GOT3 (cell line): ENCODE measurements around the gene ZNF710.

Source experiments
- DNase-seq: peaks from one replicate; lab custom pipeline; 2025; ENCODE audit warnings: mixed read lengths; lab: John Stamatoyannopoulos, UW

Gene ZNF710

DNA sequence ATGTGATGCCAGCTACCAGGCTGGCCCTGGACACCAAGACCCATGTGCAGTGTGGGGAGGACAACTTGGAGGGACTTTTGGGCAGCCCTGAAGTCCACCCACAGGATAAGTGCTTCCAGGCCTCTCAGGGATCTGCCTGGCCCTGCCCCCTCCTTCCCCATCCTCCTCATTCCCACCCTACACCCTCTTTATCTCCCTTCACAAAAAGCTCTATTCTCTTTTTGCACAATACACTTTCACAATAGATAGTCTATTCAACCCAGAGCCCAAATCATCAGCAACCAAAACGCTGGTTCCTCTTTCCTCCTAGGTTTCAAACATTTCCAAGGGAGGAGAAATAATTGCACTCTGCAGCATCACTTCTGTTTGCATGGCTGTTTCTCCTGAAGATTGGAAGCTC is 7.8 kb upstream of the ZNF710 start:
- no peak for DNase-seq

DNA sequence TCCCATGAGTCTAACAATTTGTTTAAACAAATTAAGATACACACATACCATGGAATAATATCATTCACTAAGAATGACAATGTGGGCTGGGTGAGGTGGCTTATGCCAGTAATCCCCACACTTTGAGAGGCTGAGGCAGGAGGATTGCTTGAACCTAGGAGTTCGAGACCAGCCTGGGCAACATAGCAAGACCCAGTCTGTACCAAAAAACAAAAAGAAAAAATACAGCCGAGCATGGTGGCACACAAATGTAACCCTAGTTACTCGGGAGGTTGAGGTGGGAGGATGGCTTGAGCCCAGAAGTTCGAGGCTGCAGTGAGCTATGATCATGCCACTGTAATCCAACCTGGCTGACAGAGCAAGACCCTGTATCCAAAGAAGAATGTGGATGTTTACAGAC is 4.0 kb upstream of the ZNF710 start:
- no peak for DNase-seq

DNA sequence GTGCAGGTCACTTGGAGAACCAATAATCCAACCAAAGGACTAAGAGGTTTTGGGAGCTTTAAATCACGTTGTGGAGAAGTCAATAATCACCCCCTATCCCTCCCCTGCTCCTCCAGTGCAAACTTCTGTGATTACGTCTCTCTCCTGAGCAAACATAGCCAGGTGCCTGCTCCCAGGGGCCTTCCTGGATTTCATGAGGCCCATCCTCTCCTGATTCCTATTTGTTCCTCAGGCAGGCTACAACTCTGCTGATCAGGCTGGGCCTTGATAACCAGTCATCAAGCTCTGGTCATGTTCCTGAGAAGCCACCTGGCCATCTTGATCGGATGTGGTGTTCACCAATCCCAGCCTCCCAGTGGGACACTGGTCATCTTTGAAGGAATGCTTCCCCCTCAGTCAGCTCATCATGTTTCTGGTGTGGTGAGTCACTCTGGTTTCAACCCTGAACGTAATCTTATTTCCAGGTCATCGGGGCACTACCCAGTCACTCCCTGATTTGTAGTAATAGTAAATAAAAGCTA is 2.9 kb upstream of the ZNF710 start:
- DNase-seq: no peak

DNA sequence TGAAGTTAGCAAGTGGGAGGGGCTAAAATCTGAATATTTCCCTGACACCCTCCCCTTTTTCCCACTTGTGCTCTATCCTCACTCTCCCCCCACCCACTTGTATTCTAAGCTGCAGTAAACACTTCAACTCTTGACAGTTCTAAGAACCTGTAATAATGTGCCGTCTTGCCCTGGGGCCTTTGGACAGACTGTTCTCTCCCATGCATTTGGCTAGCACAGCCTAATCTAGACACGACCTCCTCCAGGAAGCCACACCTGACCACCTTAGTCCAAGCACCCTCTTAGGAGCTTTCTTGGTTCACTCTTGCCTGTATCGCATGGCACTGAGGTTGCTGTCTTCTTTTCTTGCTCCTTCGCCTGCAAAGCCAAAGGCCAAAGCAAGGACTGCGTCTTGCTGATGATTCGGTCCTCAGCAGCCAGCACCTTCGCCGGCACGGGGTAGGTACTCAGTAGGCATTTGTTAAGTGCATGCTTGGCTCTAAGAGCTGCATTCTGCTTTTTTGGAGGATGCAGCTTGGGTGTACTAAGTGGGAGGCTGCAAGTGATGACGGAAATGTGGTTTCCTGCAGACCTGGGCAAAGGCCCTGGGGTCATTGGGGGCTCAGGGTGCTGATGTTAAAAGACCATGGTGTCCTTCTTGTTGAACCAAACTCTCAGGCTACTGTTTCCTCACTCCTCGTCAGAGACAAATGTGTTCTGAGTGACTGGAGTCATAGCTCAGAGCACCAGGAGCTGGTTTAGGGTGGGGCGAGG is 2.0 kb upstream of the ZNF710 start:
- no peak for DNase-seq

DNA sequence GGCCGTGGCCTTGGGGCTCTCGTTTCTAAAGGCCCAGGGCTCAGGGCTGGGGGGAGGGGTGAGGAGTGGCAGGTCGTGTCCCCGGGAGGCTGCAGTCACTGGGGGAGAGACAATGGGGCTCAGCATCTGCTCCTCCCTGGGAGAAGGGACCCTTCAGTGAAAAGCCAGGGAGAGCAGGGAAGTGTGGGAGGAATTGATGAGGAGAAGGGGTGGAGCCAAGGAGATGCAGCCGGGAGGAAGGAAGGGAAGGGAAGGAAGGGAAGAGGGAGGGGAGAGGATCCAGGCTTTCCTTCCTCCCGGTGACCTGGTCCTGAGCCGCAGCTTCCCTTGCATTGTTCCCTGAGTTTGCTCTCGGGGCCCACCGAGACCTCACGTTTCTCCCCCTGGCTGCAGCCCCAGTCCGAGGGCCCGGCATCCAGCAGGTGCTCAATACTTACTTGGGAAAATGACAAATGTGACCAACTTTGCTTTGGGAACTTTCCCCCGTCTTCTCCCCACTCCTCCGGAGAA is 1.4 kb upstream of the ZNF710 start:
- DNase-seq: no peak

DNA sequence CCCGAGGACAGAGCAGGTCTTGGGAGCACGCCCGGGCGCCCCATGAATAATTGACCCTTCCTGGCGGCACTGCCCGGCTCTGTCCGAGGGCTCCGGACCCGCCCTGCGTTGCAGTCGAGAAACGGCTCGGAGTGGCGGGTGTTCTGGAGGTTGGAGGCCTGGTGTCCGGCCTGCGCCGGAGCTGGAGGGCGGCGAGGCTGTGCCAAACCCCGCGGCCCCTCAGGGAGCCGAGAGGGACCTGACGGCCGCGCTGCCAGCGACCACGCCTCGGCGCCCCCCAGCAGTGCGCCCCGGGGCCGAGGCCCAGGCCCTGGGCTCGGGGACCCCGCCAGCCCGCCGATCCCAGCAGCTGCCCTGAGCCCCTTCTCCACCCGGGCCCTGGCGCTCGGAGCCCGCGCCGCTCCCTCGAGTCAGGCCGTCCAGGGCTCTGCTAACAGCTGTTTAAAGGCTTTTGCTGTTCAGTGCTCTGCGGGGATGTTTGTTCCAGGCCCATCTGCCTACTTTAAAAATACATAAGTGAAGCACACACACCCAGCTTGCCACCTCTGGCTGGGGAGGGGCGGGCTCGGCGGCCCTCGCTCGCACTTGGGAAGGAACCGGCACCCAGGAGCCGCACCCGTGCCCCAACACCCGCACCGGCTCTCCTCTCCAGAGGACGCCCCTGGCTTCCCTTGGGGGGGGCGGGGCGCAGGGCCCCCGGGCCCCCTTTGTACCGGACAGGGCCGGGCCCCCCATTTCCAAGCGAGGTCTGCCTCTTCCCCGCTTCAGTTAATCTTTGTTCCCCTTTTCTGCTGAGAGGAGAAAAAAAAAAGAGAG is 730 bp upstream of the ZNF710 start:
- DNase-seq: no peak

DNA sequence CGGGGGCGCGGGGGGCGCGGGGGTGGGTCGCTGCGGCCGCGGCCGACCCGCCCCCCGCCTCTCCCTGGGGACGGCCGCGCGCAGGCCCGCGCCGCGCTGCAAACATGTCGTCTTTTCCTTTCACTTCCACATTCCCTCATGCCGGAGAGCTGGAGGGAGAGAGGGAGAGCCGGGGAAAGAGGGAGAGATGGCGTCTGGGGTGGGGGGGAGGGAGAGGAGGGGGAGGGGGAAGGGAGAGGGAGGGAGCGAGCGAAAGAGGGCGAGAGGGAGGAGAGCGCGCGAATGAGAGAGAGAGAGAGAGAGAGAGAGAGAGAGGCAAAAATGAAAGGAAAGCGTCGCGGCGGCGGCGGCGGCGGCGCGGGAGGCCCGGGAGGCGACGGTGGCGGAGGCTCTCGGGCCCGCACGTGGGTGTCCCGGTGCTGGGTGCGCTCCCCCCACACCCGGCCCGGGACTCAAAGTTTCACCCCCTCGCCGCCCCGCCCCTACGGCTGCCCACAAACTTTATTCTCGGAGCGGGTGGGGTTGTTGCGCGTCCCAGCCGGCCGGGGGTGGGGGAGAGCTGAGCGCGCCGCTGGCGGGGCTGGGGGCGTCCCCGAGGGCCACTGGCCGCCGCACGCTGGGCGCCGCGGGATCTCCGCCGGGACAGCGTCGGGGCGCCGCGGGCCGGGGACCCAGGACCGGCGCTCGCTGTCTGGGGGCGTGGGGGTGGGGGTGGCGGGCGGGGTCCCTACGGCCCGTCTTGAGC is 731 bp downstream of the ZNF710 start:
- no peak for DNase-seq

DNA sequence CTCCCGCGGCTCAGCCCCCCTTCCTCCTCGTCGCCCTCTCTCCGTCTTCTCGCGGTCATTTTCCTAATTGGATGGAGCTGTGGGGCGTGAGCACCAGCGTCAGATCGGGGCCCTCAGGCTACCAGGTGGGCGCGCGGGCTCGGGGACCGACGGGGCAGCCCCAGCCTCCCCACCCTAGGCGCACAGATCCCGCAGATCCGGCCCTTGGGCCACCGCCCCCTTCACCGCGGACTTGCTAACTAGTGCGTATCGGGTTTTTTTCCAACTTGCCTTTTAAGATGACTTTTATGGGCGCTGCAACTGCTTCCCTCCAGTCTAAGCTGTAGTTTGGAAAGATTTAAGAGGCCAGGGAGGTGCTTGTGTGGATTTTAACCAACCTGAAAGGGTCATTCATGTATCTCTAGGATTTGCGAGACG is 1.3 kb downstream of the ZNF710 start:
- DNase-seq: no peak

DNA sequence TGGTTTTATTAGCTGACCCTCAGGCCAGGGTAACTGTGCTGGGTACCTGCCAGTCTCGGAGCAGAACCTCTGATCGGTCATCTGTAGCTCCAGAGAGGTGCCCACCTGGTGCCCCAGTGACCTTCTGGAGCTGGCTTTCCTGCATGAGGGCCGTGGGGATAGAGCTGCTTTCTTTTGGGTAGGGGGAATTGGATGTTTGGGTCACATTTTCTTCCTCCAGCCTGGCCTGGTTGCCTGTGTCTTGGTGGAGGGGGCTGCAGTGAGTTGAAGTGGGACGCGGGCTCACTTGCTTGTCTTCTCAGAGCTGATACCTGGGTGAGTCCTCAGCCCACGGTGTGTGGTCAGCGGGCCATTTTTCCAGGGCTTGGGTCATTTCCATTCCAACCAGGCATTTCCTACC is 2.6 kb downstream of the ZNF710 start:
- no peak for DNase-seq

DNA sequence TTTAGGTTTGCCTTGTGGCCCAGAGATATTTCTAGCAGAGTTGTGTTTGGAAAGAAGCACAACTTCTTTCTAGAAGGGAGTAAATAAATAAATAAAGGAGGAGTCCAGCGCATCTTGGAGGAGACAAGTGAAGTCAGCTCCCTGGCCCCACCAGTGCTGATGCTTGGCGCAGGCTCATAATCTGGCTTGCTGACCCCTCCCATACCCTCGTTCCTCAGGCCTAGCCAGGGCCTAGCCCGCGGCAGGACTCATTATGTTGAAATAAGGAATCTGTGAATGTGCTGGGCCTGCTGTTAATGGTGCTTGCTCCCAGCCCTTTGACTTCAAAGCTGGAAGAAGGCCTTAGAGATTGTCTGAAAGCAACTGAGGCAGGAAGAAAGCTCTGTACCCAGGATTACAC is 3.1 kb downstream of the ZNF710 start:
- DNase-seq: no peak

DNA sequence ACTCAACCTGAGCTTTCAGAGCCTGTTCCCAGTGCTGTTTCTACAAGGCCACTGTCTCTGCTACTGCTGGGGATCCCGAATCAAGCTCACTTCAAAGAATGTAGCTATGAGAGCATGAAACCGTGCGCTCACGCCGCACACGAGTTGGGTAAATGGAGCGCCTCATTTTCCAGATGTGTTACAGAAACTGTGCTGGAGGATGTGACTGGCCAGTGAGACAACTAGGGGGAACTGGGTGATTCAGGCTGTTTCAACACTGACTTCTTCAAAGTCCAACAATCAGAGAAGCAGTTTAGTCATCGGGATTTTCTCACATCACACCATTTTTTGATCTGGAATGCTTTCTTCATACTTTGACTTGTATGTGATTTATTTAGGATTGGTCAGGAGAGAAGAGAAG is 3.5 kb downstream of the ZNF710 start:
- DNase-seq: no peak

DNA sequence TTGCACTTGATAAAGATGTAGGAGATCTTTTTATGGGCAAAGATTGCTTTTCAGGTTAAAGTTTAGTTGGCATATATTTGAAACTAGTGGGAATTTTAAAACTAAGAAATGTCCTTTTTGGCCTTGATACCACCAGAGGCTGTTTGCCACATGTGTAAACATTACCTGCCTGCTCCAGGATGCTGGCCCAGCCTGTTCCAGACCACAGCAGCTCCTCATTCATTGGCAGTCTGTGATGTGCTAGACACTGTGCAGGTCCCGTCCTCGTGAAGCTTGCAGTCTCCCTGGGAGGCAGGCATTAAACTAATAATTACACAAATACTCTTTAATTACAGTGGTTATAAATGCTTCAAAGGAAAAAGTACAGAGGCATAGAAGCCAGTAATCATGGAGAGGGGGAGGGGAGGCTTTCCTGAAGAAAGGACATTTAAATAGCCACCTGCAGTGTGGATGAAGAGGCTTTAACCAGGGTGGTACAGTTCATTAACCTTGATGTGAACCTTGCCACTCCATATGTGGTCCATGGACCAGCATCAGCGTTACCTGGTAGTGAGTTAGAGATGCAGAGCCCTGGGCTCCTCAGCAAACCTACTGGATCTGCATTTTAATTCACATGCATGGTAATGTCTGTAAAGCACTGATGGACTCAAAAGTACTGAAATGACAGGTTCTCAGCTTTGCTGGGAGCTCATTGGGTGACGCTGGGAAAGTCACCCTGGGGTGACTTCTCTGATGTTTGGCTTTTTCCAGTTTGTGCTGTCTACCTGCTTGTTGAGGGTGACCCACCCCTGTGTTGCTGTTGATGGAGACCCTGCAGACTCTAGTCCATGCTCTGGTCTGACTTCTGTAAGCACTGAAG is 5.3 kb downstream of the ZNF710 start:
- no peak for DNase-seq

DNA sequence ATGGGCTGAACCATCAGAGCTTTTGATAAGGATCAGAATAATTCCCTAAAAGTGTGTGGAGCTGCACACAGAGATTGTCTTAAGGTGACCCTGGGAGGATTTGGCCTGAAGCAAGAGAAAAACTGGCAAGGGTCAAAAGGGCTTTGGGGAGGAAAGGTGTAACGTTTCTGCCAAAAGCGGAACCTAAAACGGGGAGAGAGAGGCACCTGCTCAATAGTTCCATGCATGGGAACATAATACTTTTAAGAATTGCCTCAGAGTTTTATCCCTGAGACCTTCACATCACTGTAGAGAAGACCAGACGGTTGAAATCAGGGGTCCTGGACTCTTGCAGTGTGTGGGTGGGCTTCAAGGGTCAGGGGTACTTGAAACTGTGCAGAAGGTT is 5.9 kb downstream of the ZNF710 start:
- no peak for DNase-seq

DNA sequence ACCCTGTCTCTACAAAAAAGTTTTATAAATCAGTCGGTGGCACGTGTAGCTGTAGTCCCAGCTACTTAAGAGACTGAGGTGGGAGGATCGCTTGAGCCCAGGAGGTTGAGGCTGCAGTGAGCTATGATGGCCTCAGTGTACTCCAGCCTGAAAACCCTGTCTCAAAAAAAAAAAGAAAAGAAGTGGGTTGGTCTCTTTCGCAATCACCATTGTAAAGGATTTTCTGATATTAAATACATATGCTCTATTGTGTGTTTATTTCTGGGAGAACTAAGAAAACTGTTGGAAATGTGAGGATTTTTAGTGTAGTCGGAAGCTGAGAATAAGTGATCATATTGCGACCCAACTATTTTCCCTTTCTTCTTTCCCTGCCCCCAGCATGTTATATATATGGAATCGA is 7.5 kb downstream of the ZNF710 start:
- DNase-seq: no peak

DNA sequence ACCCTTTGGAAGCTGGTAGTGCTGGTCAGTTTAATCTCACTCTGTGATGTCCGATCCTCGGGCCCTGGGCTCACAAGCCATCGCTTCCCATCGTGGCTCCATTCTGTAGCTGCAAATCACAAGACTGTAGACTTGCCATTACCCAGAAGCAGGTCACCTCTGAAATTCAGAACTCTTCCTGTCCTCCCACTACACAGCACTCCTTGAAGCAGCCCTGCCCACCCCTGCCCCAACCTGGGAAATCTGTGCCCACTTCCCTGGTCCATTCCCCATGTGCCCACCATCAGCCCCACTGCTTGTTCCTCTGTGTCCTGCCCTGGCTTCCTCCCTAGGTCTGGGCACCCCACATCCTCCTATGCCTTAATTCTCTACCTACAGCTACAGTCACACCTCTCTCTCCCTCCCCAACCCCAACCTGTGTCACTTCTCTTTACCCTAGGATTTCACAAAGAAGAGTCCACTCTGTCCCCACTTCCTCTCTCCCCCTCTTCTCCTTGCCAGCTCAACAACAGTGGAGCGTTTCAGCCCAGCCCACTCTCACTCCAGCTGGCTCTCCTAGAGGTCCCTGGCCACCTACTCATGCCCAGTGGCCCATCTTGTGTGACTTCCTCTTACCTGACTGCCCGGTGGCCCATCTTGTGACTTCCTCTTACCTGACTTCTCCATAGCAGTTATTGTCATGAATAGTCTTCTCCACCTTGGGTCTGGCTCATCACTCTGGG is 8.3 kb downstream of the ZNF710 start:
- DNase-seq: no peak

DNA sequence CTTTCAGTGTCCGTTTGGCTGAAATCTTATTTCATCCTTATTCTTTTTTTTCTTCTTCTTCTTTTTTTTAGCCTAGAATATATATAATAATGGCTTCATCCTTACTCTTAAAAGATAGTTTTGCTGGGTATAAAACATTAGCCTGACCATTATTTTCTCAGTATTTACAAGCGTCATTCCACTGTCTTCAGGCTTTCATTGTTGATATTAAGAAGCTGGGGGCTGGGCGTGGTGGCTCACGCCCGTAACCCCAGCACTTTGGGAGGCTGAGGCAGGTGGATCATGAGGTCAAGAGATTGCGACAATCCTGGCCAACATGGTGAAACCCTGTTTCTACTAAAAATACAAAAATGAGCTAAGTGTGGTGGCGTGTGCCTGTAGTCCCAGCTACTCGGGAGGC is 10.6 kb downstream of the ZNF710 start:
- DNase-seq: no peak

DNA sequence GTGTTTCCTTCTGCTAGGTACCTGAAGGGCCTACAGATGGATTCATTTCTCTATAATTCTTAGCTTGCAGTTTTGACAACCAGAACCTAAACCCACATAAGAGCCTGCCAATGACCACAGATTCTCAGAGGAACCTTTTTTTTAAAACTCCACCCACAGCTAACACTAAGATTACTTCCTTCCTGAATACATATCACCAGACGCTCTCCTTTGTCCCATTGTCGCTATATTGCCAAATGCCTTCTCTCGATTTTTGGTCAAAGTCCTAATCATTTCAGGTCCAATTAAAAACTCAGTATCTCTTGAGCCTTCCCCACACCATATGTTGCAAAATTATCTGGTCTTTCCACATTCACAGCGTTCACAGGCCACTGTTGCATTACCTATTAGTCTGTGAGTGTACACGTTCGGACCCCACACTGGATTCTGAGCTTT is 12.4 kb downstream of the ZNF710 start:
- no peak for DNase-seq

DNA sequence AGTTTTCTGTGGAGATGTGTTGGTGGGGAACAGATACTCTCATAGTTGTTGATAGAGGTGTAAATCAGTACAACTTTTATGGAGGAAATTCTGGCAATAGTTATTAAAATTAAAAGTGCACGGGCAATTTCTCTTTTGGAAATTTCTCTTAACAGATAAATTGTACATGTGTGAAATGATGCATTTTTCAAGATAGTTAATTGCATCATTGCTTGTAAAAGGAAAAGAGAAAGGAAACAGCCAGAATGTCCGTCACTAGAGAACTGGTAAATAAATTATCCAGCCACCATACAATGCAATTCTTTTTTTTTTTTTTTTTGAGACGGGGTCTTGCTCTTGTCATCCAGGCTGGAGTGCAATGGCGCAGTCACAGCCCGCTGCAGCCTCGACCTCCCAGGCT is 14.2 kb downstream of the ZNF710 start:
- no peak for DNase-seq

DNA sequence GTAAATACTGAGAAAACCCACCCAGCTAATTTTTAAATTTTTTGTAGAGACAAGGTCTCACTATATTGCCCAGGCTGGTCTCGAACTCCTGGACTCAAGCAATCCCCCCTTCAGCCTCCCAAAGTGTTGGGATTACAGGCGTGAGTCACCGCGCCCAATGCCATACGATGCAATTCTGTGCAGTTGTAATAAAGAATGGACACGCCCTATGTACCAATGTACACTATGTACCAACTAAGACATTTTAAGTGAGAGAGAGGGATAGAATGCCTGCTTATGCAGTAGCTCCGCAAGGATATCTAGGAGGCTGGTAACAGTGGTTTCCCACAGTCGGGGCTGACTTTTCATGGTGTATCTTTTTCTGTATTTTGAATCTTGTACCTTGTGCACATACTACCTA is 14.6 kb downstream of the ZNF710 start:
- no peak for DNase-seq

DNA sequence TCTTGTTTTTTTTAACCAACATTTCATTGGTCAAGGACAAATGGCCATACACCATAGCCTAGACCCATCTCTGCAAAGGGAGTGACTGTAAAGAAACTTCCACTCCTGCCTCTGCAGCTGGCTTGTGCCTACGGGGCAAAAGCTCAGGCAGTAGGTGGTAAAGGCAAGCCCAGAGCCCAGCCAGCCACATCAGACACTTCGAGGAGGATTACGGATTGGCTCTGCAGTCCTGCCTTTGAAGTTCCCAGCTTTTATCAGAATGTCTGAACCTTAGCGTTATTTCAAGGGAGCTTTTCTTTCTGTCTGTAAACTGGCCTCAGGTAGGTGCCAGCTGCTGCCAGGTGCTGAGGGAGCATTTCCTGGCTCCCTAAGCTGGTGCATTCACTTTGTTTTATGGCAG is 15.6 kb downstream of the ZNF710 start:
- DNase-seq: no peak
